ENCODE results near the gene PRDX2. TPM values are rescaled to one million over a fixed set of nuclear protein-coding genes. Genes with fewer than 3 reads are reported as not detected.

The PRDX2 gene
- total and polyA plus RNA-seq, 2 donors from 2014 or later, result 171 to 664 TPM

GRCh38 chr19:12784394-12784870, 17.2 kb downstream of the PRDX2 start:
- H3K9ac ChIP-seq (ENCODE audit: low read length in 3 of 3), result peak overlapping the region in 2 of 3 donors; percentile 21 to 22
- H3K36me3 ChIP-seq (ENCODE audit: control insufficient read depth in 2 of 3, insufficient read depth in 3 of 3, low read length in 3 of 3), result no peaks in the 10 kb centered on the region
- H3K27ac ChIP-seq (ENCODE audit: low read depth in 2 of 2, low read length in 2 of 2), result peak overlapping the region; percentile 96 to 98
- TF ChIP-seq, protein P1, sequence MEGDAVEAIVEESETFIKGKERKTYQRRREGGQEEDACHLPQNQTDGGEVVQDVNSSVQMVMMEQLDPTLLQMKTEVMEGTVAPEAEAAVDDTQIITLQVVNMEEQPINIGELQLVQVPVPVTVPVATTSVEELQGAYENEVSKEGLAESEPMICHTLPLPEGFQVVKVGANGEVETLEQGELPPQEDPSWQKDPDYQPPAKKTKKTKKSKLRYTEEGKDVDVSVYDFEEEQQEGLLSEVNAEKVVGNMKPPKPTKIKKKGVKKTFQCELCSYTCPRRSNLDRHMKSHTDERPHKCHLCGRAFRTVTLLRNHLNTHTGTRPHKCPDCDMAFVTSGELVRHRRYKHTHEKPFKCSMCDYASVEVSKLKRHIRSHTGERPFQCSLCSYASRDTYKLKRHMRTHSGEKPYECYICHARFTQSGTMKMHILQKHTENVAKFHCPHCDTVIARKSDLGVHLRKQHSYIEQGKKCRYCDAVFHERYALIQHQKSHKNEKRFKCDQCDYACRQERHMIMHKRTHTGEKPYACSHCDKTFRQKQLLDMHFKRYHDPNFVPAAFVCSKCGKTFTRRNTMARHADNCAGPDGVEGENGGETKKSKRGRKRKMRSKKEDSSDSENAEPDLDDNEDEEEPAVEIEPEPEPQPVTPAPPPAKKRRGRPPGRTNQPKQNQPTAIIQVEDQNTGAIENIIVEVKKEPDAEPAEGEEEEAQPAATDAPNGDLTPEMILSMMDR (IDR thresholded peaks at IDR 0.05; ENCODE audit: borderline replicate concordance, extremely low read depth, insufficient read depth), result no peak
- no peaks in the 10 kb centered on the region for H3K27me3 ChIP-seq (ENCODE audit: control insufficient read depth, insufficient read depth, low read length)
- peak overlapping the region in 2 of 3 donors; percentile 7 to 32 for H3K4me3 ChIP-seq (ENCODE audit: low read length in 3 of 3)
- peaks cover 6 to 48% (median 34%) of the 10 kb centered on the region in 3 donors for H3K4me1 ChIP-seq (ENCODE audit: control insufficient read depth in 2 of 3, insufficient read depth in 2 of 3, low read depth in 1 of 3, low read length in 3 of 3)
- DNase-seq, result peak in 1 of 5 donors; percentile 34
- FAIRE-seq, result no peak
- no peaks in the 10 kb centered on the region for H3K9me3 ChIP-seq (ENCODE audit: control insufficient read depth in 2 of 3, insufficient read depth in 1 of 3, low read length in 3 of 3)
- intact Hi-C loops (cut with DNase I), result no loop called here

DNA sequence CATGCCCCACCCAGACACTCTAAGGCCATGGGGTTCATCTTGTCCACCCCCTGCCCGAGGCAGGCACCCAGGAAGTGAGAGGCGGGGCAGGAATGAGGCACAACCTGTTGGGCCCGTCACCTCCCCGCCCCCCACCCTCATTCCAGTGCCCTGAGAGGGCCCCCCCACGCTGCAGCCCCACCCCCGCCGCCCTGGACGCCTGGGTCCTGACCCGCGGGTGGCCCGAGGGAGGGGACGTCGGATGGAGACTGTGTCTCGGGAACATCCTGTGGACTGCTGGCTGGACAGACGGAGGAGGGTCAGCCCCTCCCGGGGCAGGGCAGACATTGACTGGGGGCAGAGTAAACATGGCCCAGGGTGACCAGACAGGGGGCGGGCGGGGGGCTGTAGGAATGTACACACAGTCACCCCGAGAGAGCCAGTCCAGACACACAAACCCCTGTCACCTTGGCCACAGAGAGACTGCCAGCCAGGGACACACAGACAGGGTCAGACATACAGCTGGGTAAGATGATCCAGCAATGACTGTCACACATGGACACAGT, 17.7 kb downstream of the PRDX2 start:
- Histone ChIP-seq H3K9me3 (ENCODE audit: control insufficient read depth in 2 of 3, insufficient read depth in 1 of 3, low read length in 3 of 3) (no peaks in the 10 kb centered on the region), H3K4me3 (ENCODE audit: low read length in 3 of 3) (no peak overlapping the region), H3K9ac (ENCODE audit: low read length in 3 of 3) (peak overlapping the region in 2 of 3 donors; percentile 48 to 63), H3K27ac (ENCODE audit: low read depth in 2 of 2, low read length in 2 of 2) (peak overlapping the region; percentile 96 to 98), H3K27me3 (ENCODE audit: control insufficient read depth, insufficient read depth, low read length) (no peaks in the 10 kb centered on the region), H3K4me1 (ENCODE audit: control insufficient read depth in 2 of 3, insufficient read depth in 2 of 3, low read depth in 1 of 3, low read length in 3 of 3) (peaks cover 6 to 46% (median 30%) of the 10 kb centered on the region in 3 donors), H3K36me3 (ENCODE audit: control insufficient read depth in 2 of 3, insufficient read depth in 3 of 3, low read length in 3 of 3) (no peaks in the 10 kb centered on the region)
- DNase-seq (peak in 3 of 5 donors; percentile 50 to 93 (median 73)), FAIRE-seq (no peak)
- intact Hi-C loops (cut with DNase I), result no loop called here
- TF ChIP-seq, protein P1 (IDR thresholded peaks at IDR 0.05; ENCODE audit: borderline replicate concordance, extremely low read depth, insufficient read depth), result no peak

DNA sequence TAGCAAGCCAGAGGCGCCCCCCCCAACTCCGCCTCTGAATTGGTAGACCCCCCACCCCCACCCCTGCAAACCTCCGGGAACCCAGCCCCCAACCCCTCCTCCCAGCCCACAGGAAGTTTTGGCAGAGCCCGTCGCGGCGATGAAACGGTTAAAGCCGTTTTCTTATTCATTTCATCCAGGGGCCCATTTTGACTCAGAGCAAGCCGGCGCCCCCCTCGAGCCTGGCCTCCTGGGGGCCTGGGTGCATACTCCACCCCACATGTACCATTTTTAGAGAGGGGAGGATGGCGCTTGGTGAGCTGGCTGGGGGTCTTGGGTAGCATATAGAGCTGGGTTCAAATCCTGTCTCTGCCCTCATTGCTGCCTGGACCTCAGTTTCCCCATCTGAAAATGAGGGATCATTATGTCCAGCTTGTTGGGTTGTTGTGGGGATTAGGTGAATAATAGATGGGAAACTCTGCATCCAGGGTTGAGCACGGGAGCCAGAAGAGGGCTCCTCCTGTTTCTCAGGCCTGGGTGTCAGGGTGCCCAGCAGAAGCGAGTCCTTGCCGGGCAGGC, 18.2 kb downstream of the PRDX2 start:
- FAIRE-seq, result no peak
- no peaks in the 10 kb centered on the region for H3K9me3 ChIP-seq (ENCODE audit: control insufficient read depth in 2 of 3, insufficient read depth in 1 of 3, low read length in 3 of 3)
- peak overlapping the region; percentile 96 to 98 for H3K27ac ChIP-seq (ENCODE audit: low read depth in 2 of 2, low read length in 2 of 2)
- TF ChIP-seq, protein P1 (IDR thresholded peaks at IDR 0.05; ENCODE audit: borderline replicate concordance, extremely low read depth, insufficient read depth), result no peak
- DNase-seq, result peak in 1 of 5 donors; percentile 43
- peak overlapping the region in 2 of 3 donors; percentile 48 to 63 for H3K9ac ChIP-seq (ENCODE audit: low read length in 3 of 3)
- peaks cover 6 to 47% (median 24%) of the 10 kb centered on the region in 3 donors for H3K4me1 ChIP-seq (ENCODE audit: control insufficient read depth in 2 of 3, insufficient read depth in 2 of 3, low read depth in 1 of 3, low read length in 3 of 3)
- intact Hi-C loops (cut with DNase I), result no loop called here
- no peaks in the 10 kb centered on the region for H3K27me3 ChIP-seq (ENCODE audit: control insufficient read depth, insufficient read depth, low read length)
- peak overlapping the region in 1 of 3 donors; percentile 69 for H3K4me3 ChIP-seq (ENCODE audit: low read length in 3 of 3)
- H3K36me3 ChIP-seq (ENCODE audit: control insufficient read depth in 2 of 3, insufficient read depth in 3 of 3, low read length in 3 of 3), result no peaks in the 10 kb centered on the region
